ENCODE data around the gene PLCD3. TPM values are rescaled to one million over a fixed set of nuclear protein-coding genes. Genes with fewer than 3 reads are reported as not detected.

The PLCD3 gene
- polyA plus RNA-seq, 1 donor, result 13.7 TPM

GRCh38 chr17:45087978-45088377, 44.3 kb downstream of the PLCD3 start:
- DNase-seq, result no peak
- H3K27ac ChIP-seq (ENCODE audit: low read length), result no peak overlapping the region
- H3K27me3 ChIP-seq (ENCODE audit: control insufficient read depth, insufficient read depth, low read length), result no peaks in the 10 kb centered on the region
- WGBS (ENCODE audit: insufficient coverage, low lambda C conversion rate), result no CpG with 5 or more reads among the region's 5 CpGs
- H3K4me1 ChIP-seq (ENCODE audit: control insufficient read depth, insufficient read depth, low read length), result peaks cover 2% of the 10 kb centered on the region
- H3K9me3 ChIP-seq (ENCODE audit: control insufficient read depth, low read depth, low read length), result no peaks in the 10 kb centered on the region
- H3K36me3 ChIP-seq (ENCODE audit: control insufficient read depth, insufficient read depth, low read length), result peaks cover 82% of the 10 kb centered on the region
- H3K4me3 ChIP-seq (ENCODE audit: low read length), result no peak overlapping the region

GRCh38 chr17:45087504-45087975, 44.8 kb downstream of the PLCD3 start:
- no peak overlapping the region for H3K27ac ChIP-seq (ENCODE audit: low read length)
- H3K4me3 ChIP-seq (ENCODE audit: low read length), result no peak overlapping the region
- no peak for DNase-seq
- H3K36me3 ChIP-seq (ENCODE audit: control insufficient read depth, insufficient read depth, low read length), result peaks cover 81% of the 10 kb centered on the region
- H3K9me3 ChIP-seq (ENCODE audit: control insufficient read depth, low read depth, low read length), result no peaks in the 10 kb centered on the region
- H3K27me3 ChIP-seq (ENCODE audit: control insufficient read depth, insufficient read depth, low read length), result no peaks in the 10 kb centered on the region
- WGBS (ENCODE audit: insufficient coverage, low lambda C conversion rate), result no CpG with 5 or more reads among the region's 3 CpGs
- peaks cover 2% of the 10 kb centered on the region for H3K4me1 ChIP-seq (ENCODE audit: control insufficient read depth, insufficient read depth, low read length)

- no peak for DNase-seq
- H3K27ac ChIP-seq (ENCODE audit: low read length), result no peak overlapping the region
- H3K27me3 ChIP-seq (ENCODE audit: control insufficient read depth, insufficient read depth, low read length), result no peaks in the 10 kb centered on the region
- peaks cover 2% of the 10 kb centered on the region for H3K4me1 ChIP-seq (ENCODE audit: control insufficient read depth, insufficient read depth, low read length)
- 91% methylated on average over 4 of the region's 6 CpGs for WGBS (ENCODE audit: insufficient coverage, low lambda C conversion rate)
- H3K9me3 ChIP-seq (ENCODE audit: control insufficient read depth, low read depth, low read length), result no peaks in the 10 kb centered on the region
- peaks cover 81% of the 10 kb centered on the region for H3K36me3 ChIP-seq (ENCODE audit: control insufficient read depth, insufficient read depth, low read length)
- H3K4me3 ChIP-seq (ENCODE audit: low read length), result no peak overlapping the region
These were observed 45.3 kb downstream of the PLCD3 start for GRCh38 chr17:45086865-45087503.

GRCh38 chr17:45086391-45086790, 45.9 kb downstream of the PLCD3 start:
- no peak overlapping the region for H3K27ac ChIP-seq (ENCODE audit: low read length)
- peaks cover 81% of the 10 kb centered on the region for H3K36me3 ChIP-seq (ENCODE audit: control insufficient read depth, insufficient read depth, low read length)

GRCh38 chr17:45081047-45081703, 51.1 kb downstream of the PLCD3 start:
- Histone ChIP-seq H3K4me1 (ENCODE audit: control insufficient read depth, insufficient read depth, low read length) (no peaks in the 10 kb centered on the region), H3K4me3 (ENCODE audit: low read length) (no peak overlapping the region), H3K9me3 (ENCODE audit: control insufficient read depth, low read depth, low read length) (no peaks in the 10 kb centered on the region), H3K36me3 (ENCODE audit: control insufficient read depth, insufficient read depth, low read length) (peaks cover 46% of the 10 kb centered on the region), H3K27ac (ENCODE audit: low read length) (no peak overlapping the region), H3K27me3 (ENCODE audit: control insufficient read depth, insufficient read depth, low read length) (no peaks in the 10 kb centered on the region)
- DNase-seq, result no peak
- WGBS (ENCODE audit: insufficient coverage, low lambda C conversion rate), result 100% methylated on average over 1 of the region's 6 CpGs

More at GRCh38 chr17:45086391-45086790, 45.9 kb downstream of the PLCD3 start:
- no peak for DNase-seq
- no peaks in the 10 kb centered on the region for H3K27me3 ChIP-seq (ENCODE audit: control insufficient read depth, insufficient read depth, low read length)
- no CpG with 5 or more reads among the region's 4 CpGs for WGBS (ENCODE audit: insufficient coverage, low lambda C conversion rate)
- H3K4me1 ChIP-seq (ENCODE audit: control insufficient read depth, insufficient read depth, low read length), result peaks cover 2% of the 10 kb centered on the region
- H3K9me3 ChIP-seq (ENCODE audit: control insufficient read depth, low read depth, low read length), result no peaks in the 10 kb centered on the region
- no peak overlapping the region for H3K4me3 ChIP-seq (ENCODE audit: low read length)

GRCh38 chr17:45077643-45078042, 54.7 kb downstream of the PLCD3 start:
- no peak overlapping the region for H3K4me3 ChIP-seq (ENCODE audit: low read length)
- peaks cover 43% of the 10 kb centered on the region for H3K36me3 ChIP-seq (ENCODE audit: control insufficient read depth, insufficient read depth, low read length)
- no peak for DNase-seq
- H3K9me3 ChIP-seq (ENCODE audit: control insufficient read depth, low read depth, low read length), result no peaks in the 10 kb centered on the region
- H3K27me3 ChIP-seq (ENCODE audit: control insufficient read depth, insufficient read depth, low read length), result no peaks in the 10 kb centered on the region
- WGBS (ENCODE audit: insufficient coverage, low lambda C conversion rate), result 40% methylated on average over 1 of the region's 3 CpGs
- H3K27ac ChIP-seq (ENCODE audit: low read length), result no peak overlapping the region
- H3K4me1 ChIP-seq (ENCODE audit: control insufficient read depth, insufficient read depth, low read length), result no peaks in the 10 kb centered on the region

GRCh38 chr17:45073414-45074070, 58.8 kb downstream of the PLCD3 start:
- H3K9me3 ChIP-seq (ENCODE audit: control insufficient read depth, low read depth, low read length), result no peaks in the 10 kb centered on the region
- H3K36me3 ChIP-seq (ENCODE audit: control insufficient read depth, insufficient read depth, low read length), result peaks cover 23% of the 10 kb centered on the region
- no peak for DNase-seq
- no peaks in the 10 kb centered on the region for H3K4me1 ChIP-seq (ENCODE audit: control insufficient read depth, insufficient read depth, low read length)
- no peak overlapping the region for H3K27ac ChIP-seq (ENCODE audit: low read length)
- WGBS (ENCODE audit: insufficient coverage, low lambda C conversion rate), result no CpG with 5 or more reads among the region's 5 CpGs
- H3K27me3 ChIP-seq (ENCODE audit: control insufficient read depth, insufficient read depth, low read length), result no peaks in the 10 kb centered on the region
- no peak overlapping the region for H3K4me3 ChIP-seq (ENCODE audit: low read length)

- Histone ChIP-seq H3K4me1 (ENCODE audit: control insufficient read depth, insufficient read depth, low read length) (no peaks in the 10 kb centered on the region), H3K36me3 (ENCODE audit: control insufficient read depth, insufficient read depth, low read length) (peaks cover 24% of the 10 kb centered on the region), H3K27ac (ENCODE audit: low read length) (no peak overlapping the region), H3K27me3 (ENCODE audit: control insufficient read depth, insufficient read depth, low read length) (no peaks in the 10 kb centered on the region), H3K9me3 (ENCODE audit: control insufficient read depth, low read depth, low read length) (no peaks in the 10 kb centered on the region), H3K4me3 (ENCODE audit: low read length) (no peak overlapping the region)
- no CpG with 5 or more reads among the region's 2 CpGs for WGBS (ENCODE audit: insufficient coverage, low lambda C conversion rate)
- DNase-seq, result no peak
These were observed 61.5 kb downstream of the PLCD3 start for GRCh38 chr17:45070809-45071208.

- H3K36me3 ChIP-seq (ENCODE audit: control insufficient read depth, insufficient read depth, low read length), result peaks cover 22% of the 10 kb centered on the region
- DNase-seq, result no peak
- no CpG with 5 or more reads among the region's 8 CpGs for WGBS (ENCODE audit: insufficient coverage, low lambda C conversion rate)
- no peaks in the 10 kb centered on the region for H3K9me3 ChIP-seq (ENCODE audit: control insufficient read depth, low read depth, low read length)
- no peaks in the 10 kb centered on the region for H3K27me3 ChIP-seq (ENCODE audit: control insufficient read depth, insufficient read depth, low read length)
- H3K27ac ChIP-seq (ENCODE audit: low read length), result no peak overlapping the region
- no peaks in the 10 kb centered on the region for H3K4me1 ChIP-seq (ENCODE audit: control insufficient read depth, insufficient read depth, low read length)
- no peak overlapping the region for H3K4me3 ChIP-seq (ENCODE audit: low read length)
These were observed 62.3 kb downstream of the PLCD3 start for GRCh38 chr17:45070001-45070400.

- no peak overlapping the region for H3K27ac ChIP-seq (ENCODE audit: low read length)
- H3K4me1 ChIP-seq (ENCODE audit: control insufficient read depth, insufficient read depth, low read length), result peaks cover 9% of the 10 kb centered on the region
- no peaks in the 10 kb centered on the region for H3K27me3 ChIP-seq (ENCODE audit: control insufficient read depth, insufficient read depth, low read length)
- no peak overlapping the region for H3K4me3 ChIP-seq (ENCODE audit: low read length)
- no peak for DNase-seq
- no peaks in the 10 kb centered on the region for H3K9me3 ChIP-seq (ENCODE audit: control insufficient read depth, low read depth, low read length)
- no CpG with 5 or more reads among the region's 2 CpGs for WGBS (ENCODE audit: insufficient coverage, low lambda C conversion rate)
- H3K36me3 ChIP-seq (ENCODE audit: control insufficient read depth, insufficient read depth, low read length), result peaks cover 8% of the 10 kb centered on the region
These were observed 64.7 kb downstream of the PLCD3 start for GRCh38 chr17:45067637-45068036.
